ENCODE data around the gene C19orf85.

DNA sequence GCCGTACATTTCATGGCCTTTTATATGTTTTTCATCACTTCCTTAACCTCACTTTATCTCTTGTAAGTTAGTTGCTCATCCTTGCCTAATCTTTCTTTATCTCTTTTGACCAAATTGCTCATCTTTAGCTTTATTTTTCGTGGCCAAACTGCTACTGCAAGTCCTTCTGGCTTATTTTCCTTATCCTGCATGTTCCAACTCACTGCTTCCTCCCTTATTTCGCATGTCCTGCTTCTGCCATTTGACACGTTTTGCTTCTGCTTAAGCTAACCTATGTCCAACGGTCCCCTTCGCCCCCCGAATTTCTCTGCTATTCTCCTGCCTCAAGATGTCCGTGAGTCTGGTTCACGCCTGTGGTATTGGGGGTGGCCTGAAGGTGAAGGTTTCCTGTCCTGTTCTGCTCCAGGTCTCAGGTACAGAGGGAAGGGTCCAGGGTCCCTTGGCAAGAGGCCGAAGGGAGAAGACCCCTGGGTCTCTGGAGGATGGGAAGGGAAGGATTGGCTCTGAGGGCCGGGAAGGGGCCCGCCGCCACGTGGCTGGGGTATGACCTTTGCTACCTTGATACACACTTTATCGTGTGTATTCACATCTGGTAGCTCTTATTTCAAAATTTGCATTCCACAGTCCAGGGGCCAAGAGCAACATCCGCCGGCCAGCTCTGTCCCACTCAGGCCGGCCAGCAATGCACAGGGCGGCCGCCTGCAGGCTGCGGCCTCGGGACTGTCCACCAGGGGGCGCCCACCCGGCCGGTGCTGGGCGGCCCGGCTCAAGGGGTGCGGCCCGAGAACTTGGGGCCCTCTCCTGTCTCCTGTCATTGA is 2.9 kb upstream of the C19orf85 start:
- TF ChIP-seq, protein P1, sequence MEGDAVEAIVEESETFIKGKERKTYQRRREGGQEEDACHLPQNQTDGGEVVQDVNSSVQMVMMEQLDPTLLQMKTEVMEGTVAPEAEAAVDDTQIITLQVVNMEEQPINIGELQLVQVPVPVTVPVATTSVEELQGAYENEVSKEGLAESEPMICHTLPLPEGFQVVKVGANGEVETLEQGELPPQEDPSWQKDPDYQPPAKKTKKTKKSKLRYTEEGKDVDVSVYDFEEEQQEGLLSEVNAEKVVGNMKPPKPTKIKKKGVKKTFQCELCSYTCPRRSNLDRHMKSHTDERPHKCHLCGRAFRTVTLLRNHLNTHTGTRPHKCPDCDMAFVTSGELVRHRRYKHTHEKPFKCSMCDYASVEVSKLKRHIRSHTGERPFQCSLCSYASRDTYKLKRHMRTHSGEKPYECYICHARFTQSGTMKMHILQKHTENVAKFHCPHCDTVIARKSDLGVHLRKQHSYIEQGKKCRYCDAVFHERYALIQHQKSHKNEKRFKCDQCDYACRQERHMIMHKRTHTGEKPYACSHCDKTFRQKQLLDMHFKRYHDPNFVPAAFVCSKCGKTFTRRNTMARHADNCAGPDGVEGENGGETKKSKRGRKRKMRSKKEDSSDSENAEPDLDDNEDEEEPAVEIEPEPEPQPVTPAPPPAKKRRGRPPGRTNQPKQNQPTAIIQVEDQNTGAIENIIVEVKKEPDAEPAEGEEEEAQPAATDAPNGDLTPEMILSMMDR (IDR thresholded peaks at IDR 0.05; ENCODE audit: insufficient read depth, low read length), result peak; percentile 75
- TF ChIP-seq POLR2AphosphoS5 (IDR thresholded peaks at IDR 0.05; ENCODE audit: low read depth), result no peak
- TF ChIP-seq GABPA (IDR thresholded peaks at IDR 0.05; ENCODE audit: low read depth), result no peak
- TF ChIP-seq, protein P2, sequence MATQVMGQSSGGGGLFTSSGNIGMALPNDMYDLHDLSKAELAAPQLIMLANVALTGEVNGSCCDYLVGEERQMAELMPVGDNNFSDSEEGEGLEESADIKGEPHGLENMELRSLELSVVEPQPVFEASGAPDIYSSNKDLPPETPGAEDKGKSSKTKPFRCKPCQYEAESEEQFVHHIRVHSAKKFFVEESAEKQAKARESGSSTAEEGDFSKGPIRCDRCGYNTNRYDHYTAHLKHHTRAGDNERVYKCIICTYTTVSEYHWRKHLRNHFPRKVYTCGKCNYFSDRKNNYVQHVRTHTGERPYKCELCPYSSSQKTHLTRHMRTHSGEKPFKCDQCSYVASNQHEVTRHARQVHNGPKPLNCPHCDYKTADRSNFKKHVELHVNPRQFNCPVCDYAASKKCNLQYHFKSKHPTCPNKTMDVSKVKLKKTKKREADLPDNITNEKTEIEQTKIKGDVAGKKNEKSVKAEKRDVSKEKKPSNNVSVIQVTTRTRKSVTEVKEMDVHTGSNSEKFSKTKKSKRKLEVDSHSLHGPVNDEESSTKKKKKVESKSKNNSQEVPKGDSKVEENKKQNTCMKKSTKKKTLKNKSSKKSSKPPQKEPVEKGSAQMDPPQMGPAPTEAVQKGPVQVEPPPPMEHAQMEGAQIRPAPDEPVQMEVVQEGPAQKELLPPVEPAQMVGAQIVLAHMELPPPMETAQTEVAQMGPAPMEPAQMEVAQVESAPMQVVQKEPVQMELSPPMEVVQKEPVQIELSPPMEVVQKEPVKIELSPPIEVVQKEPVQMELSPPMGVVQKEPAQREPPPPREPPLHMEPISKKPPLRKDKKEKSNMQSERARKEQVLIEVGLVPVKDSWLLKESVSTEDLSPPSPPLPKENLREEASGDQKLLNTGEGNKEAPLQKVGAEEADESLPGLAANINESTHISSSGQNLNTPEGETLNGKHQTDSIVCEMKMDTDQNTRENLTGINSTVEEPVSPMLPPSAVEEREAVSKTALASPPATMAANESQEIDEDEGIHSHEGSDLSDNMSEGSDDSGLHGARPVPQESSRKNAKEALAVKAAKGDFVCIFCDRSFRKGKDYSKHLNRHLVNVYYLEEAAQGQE (IDR thresholded peaks at IDR 0.05; ENCODE audit: insufficient replicate concordance, low read depth), result no peak
